ENCODE results near the gene ZFYVE9.
"Not testable (repeated sequence)": the region's sequence is repeated elsewhere in the genome, so short reads cannot be mapped to it uniquely, and the experiment has no call there.

ZFYVE9 gene

GRCh38 chr1:52152572-52152971, 10.7 kb downstream of the ZFYVE9 start:
- DNase-seq, result no peak

- no peak for DNase-seq
These were observed 11.1 kb downstream of the ZFYVE9 start for GRCh38 chr1:52153010-52153409.

DNA sequence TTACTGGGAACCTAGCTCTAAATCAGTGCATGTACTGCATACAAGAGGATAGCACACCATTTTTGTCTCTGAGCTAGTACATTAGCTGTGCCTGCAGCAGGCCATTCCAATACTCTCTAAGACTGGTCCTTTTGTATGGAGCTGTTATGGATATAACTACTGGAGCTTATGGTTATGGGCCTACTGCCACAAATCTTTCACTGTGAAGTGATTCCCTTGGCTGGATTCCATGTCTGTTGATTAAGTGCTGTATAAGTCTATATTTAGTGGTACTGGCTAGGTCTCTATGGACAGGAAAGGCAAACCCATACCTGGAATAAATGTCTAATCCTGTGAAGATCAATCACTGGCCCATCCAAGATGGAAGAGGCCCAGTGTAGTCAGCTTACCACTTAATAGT, 12.0 kb downstream of the ZFYVE9 start:
- DNase-seq, result no peak

DNA sequence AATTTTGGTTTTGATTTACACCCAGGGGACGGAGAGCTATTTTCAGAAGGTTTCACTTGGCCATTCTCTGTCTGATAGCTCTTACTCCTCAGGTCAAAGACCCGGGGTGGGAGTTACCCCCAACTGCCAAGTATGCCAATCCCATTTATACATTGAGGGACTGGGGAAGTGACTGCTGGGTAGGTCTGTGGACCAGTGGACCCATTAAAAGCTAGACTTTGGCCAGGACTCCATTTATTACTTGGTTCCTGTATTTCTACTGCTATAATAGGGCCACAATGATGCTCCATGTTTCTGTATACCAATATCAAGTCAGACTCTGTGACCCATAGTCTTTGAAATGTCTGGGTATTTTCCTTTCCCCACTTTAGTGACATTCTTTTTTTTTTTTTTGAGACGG, 14.6 kb downstream of the ZFYVE9 start:
- DNase-seq, result no peak

- DNase-seq, result no peak
These were observed 15.7 kb downstream of the ZFYVE9 start for GRCh38 chr1:52157582-52157981.

DNA sequence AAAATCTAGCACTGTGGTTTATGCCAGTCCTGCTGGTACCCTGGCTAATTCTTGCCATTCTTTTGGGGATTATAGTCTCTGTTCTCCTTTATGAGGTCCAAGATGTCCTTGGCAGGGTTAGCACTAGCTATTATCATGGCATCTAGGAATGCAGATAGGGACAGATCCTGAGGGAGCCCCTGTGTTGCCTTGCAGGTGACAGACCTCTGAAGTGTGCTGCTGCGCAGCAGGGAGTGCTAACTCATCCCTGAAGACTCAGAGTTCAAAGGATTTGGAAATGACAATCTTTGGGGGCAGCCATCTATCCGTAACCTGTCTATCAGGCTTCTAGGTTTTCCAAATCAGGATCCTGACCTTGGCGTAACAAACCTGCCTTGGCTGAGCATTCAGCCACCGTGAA, 16.3 kb downstream of the ZFYVE9 start:
- no peak for DNase-seq

DNA sequence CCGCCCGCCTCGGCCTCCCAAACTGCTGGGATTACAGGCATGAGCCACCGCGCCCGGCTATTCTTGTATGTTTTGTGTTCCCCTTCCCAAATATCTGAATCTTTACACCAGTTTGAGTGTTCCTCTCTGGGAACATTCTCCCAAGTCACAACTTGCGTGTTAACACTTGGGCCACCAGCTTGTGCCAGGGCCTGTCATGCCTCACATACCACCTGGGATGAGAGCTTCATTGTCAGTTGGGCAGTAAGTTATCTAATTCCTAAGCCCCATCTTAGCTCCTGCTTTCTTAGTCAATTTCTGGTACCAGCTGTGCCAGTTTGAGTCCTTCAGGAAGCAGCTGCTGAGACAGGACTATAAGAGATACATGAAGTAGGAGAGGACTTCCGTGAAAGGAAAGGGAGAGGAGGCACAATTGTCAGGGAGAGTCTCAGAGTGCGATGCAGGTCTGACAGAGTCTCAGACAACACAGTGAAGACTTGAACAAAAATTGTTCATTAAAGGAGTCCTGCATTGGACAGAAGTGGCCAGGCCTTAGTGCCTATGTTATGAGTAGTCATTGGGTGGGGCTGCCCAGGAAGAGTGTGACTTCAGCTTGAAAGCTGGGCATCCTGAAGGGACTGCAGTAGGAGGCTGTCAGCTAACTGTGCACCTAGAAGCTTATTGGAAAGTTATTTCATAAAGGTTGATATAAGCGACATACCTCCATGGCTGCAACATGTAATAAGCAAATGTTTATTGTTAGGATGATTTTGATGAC, 17.3 kb downstream of the ZFYVE9 start:
- no peak for DNase-seq

GRCh38 chr1:52162947-52163346, 21.1 kb downstream of the ZFYVE9 start:
- no peak for DNase-seq

- DNase-seq, result no peak
These were observed 22.7 kb downstream of the ZFYVE9 start for GRCh38 chr1:52164604-52165003.

DNA sequence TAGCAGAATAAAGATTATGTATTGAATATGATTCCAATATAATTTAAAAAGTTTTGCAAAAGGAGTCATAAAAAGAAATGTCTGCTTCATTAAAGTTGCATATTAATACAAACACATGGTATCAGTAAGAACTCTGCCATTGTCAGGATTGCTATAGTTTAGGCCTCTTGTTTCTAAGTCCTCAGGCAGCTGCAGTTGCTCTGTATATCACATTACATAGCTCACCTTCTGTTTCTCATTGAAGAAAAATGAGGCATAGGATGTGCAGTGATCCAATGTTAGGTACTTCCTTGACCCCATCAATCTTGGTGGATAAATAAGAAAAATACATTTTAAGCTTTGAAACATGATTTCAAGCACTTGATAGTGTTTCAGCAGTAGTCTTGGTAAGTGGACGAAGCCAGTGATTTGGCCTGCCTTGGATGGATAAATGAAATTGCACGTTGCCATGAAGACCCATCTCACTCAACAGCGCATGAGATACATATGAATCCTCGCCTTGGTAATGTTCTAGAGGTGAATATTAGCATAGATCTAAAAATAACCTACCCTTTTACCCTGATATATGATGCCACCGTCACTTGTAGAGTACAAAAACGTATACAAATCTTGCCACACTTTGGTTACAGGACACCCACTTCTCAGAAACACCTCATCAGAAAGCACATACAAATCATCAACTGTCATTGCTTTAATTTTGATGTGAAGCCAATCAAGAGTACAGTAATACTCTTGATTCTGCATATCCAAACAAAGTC, 25.3 kb downstream of the ZFYVE9 start:
- DNase-seq, result peak; percentile 12

DNA sequence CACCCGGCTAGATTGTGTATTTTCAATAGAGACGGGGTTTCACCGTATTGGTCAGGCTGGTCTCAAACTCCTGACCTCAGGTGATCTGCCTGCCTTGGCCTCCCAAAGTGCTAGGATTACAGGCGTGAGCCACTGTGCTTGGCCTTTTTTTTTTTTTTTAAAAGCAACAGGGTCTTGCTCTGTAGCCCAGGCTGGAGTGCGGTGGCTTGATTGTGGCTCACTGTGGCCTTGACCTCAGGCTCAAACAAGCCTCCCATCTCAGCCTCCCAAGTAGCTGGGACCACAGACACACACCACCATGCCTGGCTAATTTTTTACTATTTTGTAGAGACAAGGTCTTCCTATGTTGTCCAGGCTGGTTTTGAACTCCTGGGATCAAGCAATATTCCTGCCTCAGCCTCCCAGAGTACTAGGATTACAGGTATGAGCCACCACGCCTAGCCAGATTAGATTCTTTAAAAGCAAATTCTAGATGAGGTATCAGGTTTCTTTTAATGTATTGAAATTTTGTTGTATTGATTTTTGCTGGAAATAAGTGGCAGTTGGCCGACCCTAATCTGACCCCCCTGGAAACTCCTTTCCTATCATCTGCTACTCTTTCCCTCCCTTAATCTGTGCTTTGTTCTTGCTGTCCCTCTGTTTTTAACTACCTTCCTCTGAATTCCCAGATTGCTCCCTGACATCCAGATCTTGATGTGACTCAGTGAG, 26.6 kb downstream of the ZFYVE9 start:
- no peak for DNase-seq

GRCh38 chr1:52171149-52171548, 29.3 kb downstream of the ZFYVE9 start:
- not testable (repeated sequence) for DNase-seq

DNA sequence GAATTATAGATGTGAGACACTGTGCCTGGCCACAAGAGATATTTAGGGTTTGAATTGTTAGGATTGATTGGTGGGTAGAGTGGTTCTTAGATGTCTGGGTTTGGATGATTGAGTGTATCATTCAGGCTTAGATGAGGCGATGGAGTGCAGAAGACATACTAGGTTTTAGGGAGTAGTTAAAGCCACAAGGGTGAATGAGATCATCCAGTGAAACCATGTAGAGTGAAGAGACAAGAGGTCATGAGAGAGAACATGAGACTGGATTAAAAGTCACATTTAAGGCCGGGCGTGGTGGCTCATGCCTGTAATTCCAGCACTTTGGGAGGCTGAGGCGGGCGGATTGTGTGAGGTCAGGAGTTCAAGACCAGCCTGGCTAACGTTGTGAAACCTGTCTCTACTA, 37.2 kb downstream of the ZFYVE9 start:
- DNase-seq, result no peak

DNA sequence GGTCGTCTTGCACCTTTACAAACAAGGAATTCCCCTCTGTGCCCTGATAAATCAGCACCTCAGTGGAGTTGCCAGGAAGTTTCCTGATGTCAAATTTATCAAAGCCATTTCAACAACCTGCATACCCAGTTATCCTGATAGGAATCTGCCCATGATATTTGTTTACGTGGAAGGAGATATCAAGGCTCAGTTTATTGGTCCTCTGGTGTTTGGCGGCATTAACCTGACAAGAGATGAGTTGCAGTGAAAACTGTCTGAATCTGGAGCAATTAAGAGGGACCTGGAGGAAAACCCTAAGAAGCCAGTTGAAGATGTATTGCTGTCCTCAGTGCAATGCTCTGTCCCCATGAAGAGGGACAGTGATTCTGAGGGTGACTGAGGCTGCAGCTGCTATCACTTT, 38.3 kb downstream of the ZFYVE9 start:
- DNase-seq, result no peak

DNA sequence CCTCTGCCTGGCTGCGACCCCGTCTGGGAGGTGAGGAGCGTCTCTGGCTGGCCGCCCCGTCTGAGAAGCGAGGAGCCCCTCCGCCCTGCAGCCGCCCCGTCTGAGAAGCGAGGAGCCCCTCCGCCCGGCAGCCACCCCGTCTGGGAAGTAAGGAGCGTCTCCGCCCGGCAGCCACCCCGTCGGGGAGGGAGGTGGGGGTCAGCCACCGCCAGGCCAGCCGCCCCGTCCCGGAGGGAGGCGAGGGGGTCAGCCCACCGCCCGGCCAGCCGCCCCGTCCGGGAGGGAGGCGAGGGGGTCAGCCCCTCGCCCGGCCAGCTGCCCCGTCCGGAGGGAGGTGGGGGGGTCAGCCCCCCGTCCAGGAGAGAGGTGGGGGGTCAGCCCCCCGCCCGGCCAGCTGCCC, 39.9 kb downstream of the ZFYVE9 start:
- DNase-seq, result not testable (repeated sequence)

DNA sequence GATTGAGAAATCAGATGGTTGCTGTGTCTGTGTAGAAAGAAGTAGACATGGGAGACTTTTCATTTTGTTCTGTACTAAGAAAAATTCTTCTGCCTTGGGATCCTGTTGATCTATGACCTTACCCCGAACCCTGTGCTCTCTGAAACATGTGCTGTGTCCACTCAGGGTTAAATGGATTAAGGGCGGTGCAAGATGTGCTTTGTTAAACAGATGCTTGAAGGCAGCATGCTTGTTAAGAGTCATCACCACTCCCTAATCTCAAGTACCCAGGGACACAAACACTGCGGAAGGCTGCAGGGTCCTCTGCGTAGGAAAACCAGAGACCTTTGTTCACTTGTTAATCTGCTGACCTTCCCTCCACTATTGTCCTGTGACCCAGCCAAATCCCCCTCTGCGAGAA, 40.4 kb downstream of the ZFYVE9 start:
- DNase-seq, result not testable (repeated sequence)

DNA sequence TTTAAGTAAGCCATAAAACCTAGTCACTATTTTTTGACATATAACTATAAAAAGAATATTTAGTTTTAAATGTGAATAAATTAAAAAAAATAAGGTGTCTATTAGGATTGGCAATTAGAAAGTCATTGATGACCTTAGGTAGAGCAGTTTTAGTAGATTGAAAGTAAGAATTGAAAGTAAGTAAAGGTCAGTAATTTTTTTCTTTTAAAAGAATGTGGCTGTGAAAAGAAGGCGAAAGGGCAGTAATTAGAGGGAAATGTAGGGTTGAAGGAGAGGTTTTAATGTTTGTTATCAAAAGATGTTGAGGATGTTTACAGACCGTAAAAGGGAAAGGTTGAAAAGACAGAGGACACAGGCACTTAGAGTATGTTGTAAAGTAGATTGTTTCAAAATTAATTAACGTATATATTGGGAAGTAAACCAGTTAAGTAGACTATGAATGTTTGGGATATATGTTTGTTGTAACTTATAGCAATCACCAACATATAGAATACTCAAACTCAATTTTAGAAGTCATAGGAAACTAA, 41.0 kb downstream of the ZFYVE9 start:
- no peak for DNase-seq

- DNase-seq, result no peak
These were observed 44.6 kb downstream of the ZFYVE9 start for GRCh38 chr1:52186449-52186848.

GRCh38 chr1:52189898-52190480, 48.1 kb downstream of the ZFYVE9 start:
- DNase-seq, result no peak

DNA sequence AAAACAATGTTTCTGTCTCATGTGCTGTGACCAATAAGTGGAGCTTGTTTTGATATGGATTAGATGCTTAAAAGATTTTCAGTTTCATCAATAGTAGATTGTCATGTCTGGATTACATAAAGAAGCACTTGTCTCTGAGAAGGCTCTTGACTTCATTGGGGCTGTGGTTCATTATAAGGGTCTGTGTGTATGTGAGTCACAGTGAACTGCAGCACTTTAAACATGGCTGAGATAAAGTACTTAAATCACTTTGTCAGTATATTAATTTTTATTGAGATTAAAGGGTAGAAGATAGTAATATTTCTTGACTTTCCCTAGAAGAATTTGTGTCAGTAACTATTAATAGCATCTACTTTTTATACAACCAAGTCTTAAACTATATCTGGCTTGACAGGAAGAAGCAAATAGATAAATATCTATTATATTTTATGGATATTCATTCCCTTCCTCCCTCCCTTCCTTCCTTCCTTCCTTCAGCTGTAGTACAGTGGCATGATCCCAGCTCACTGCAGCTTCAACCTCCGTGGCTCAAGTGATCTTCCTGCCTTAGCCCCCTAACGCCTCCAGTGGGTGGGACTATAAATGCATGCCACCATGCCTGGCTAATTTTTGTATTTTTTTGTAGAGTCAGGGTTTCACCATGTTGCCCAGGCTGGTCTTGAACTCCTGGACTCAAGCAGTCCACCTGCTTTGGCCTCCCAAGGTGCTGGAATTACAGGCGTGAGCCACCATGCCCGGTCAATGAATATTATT, 48.8 kb downstream of the ZFYVE9 start:
- no peak for DNase-seq

DNA sequence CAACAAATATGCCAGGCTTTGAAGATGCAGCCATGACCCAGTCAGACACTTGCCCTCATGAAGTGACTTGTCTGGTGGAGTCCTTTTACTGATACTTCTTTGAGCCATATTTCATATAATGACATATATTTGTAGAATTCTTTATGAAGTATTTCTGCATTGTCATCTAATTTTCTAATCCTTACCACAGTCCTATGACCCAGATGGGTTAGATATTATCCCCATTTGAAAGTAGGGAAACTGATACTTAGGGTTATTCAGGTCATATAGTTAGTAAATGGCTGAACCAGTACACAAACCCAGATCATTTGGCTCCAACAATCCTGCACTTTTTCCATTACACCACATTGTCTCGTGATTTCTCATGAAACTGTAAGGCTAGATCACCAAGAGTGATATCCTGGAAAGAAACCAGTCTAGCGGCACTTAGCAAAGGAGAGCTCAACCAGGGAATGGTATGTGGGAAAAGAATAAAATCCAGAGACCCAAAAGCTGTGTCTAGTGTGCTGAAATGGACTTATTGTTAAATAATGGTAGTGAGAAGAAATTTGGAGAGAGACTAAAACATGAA, 49.6 kb downstream of the ZFYVE9 start:
- DNase-seq, result no peak

GRCh38 chr1:52192024-52192423, 50.1 kb downstream of the ZFYVE9 start:
- no peak for DNase-seq

All from NCI-H69 (cell line).